Right lobe of liver (tissue), 4 donors: ENCODE results near the gene MZT2B.
"Not testable (repeated sequence)": the region's sequence is repeated elsewhere in the genome, so short reads cannot be mapped to it uniquely, and the experiment has no call there.

ENCODE experiments used
- POLR2A ChIP-seq: fragments of 450-650 bp; IDR thresholded peaks from one replicate; pipeline ENCODE4 v1.6.1; 2017; ENCODE audit warnings: antibody characterized with exemption, mild to moderate bottlenecking
- TF ChIP-seq, protein P1 (sequence below), 4 donors: fragments of 200-600 bp in 3 of 4; fragments of 450-650 bp in 1 of 4; IDR thresholded peaks; one replicate each; pipeline versions ENCODE4 v1.5.1 to v1.8.0; 2016 to 2022; ENCODE audit warnings: antibody characterized with exemption in 4 of 4, mild to moderate bottlenecking in 2 of 4
- donor health status: DM: no; HTN: no; CAD: no.
- donor health status: DM: no; HTN: no; CAD: no.
- donor health status: DM: no; HTN: yes; CAD: no.

DNA sequence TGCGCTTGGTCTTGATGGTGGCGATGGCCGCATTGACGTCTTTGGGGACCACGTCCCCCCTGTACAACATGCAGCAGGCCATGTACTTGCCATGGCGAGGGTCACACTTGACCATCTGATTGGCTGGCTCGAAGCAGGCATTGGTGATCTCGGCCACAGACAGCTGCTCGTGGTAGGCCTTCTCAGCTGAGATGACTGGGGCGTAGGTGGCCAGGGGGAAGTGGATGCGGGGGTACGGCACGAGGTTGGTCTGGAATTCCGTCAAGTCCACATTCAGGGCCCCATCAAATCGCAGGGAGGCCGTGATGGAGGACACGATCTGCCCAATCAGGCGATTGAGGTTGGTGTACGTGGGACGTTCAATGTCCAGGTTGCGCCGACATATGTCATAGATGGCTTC, 11.8 kb downstream of the MZT2B start:
- TF ChIP-seq, protein P1, sequence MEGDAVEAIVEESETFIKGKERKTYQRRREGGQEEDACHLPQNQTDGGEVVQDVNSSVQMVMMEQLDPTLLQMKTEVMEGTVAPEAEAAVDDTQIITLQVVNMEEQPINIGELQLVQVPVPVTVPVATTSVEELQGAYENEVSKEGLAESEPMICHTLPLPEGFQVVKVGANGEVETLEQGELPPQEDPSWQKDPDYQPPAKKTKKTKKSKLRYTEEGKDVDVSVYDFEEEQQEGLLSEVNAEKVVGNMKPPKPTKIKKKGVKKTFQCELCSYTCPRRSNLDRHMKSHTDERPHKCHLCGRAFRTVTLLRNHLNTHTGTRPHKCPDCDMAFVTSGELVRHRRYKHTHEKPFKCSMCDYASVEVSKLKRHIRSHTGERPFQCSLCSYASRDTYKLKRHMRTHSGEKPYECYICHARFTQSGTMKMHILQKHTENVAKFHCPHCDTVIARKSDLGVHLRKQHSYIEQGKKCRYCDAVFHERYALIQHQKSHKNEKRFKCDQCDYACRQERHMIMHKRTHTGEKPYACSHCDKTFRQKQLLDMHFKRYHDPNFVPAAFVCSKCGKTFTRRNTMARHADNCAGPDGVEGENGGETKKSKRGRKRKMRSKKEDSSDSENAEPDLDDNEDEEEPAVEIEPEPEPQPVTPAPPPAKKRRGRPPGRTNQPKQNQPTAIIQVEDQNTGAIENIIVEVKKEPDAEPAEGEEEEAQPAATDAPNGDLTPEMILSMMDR (IDR thresholded peaks at IDR 0.05) = not testable (repeated sequence)
- not testable (repeated sequence) for TF ChIP-seq POLR2A
